Activated CD8-positive, alpha-beta memory T cell treated with anti-CD3 and anti-CD28 coated beads, Interleukin-2, amount 50 U/mL, for 24 hours (primary cell): ENCODE data around the gene MAN2B2.

Experiments used
- DNase-seq: peaks from one replicate; pipeline ENCODE4 v3.0.0-alpha.2; 2020; ENCODE audit errors: extremely low read depth

Gene MAN2B2

DNA sequence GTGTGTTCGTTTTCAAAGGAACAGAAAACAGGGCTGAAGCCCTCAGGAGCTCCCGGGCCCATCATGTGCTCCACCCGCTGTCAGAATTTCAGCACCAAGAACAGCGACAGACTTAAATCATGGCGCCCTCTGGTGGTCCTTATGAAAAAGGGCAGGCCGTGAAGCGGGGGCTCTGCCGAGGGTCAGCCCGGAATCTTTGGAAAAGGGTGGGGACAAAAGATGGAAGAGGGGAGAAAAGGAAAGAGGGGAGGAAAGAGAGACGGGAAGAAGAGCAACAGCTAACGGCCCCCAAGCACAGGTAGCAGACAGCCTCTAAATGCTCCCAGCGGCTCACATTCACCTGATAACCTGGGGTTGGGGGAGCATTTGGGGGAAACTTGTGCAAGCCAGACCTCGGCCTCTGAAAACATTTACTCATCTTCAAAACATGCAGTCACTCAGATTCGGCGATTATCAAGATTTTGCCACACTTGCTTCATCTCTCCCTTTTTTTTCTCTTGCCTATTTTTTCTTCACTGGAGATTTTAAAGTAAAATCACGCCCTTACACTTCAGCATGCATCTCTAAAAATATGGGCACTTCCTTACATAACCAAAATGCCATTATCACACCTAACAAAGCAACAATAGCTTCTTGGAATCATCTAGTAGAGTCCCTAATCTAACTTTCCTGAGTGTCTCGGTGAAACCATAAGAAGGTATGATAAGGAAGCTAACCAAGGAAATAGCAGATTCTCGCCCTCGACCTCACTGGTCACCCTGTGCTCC is 28.1 kb upstream of the MAN2B2 start:
- peak; percentile 18 for DNase-seq

DNA sequence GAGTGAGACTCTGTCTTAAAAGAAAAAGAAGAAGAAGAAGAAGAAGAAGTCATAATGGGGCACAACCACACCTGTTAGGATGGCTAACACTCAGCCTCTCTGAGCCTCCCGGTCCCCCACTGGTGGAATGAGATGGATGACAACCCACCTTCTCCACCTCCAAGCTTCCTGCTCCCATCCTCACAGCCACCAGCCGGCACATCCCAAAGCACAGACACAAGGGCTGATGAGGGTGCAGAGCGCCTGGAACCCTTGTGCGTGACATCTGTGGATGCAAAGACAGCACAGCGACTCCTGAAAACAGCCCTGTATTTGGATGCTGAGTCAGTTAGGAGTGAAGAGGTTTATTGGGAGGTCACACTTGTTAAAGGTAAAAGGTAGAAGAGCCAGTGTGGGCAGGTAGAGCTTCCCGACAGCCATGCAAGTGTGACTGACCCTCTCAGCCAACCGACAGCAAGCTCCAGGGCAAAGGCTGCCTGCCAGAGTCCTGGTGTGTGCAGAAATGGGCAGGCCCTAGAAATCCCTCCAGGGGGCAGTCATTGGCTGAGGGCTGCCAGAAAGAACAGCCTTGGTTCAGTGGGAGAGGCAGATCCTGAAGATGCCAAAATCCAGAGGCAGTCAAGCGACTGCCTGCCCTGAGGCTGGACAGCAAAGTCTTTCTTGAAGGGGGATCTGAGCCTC is 26.6 kb upstream of the MAN2B2 start:
- no peak for DNase-seq

DNA sequence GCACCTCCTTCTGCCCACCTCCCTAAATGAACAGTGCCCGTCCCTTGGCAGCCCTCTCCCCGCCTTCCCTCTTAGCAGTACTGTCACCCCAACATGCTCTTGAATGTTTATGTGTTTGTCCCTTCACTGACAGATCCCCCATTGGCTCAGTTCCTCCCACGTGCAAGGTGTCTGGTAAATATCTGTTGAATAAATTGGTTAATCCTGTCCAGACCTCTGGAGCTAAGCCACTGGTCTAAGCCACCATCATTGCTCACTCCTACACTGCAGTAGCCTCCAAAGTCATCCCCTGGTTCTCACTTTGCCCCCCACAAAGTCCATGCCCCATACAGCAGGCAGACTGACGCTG is 26.1 kb upstream of the MAN2B2 start:
- no peak for DNase-seq

DNA sequence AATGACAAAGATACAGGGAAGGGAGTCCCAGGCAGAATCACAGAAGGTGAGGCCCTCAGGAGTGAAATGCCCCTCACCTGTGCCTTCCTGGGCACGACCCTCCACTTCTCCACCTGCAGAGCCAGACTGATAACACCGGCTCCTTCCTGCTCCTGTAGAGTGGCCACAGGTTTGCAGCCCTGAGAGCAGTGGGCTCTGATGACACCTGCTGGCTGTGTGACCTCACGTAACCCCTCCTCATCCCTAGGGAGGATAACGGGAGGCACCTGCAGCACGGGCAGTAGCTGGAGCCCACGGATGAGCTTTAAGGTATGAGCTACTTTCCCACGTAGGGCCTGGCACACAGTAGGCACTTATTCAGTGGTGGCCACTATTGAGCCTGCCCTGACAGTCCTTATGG is 25.5 kb upstream of the MAN2B2 start:
- no peak for DNase-seq

DNA sequence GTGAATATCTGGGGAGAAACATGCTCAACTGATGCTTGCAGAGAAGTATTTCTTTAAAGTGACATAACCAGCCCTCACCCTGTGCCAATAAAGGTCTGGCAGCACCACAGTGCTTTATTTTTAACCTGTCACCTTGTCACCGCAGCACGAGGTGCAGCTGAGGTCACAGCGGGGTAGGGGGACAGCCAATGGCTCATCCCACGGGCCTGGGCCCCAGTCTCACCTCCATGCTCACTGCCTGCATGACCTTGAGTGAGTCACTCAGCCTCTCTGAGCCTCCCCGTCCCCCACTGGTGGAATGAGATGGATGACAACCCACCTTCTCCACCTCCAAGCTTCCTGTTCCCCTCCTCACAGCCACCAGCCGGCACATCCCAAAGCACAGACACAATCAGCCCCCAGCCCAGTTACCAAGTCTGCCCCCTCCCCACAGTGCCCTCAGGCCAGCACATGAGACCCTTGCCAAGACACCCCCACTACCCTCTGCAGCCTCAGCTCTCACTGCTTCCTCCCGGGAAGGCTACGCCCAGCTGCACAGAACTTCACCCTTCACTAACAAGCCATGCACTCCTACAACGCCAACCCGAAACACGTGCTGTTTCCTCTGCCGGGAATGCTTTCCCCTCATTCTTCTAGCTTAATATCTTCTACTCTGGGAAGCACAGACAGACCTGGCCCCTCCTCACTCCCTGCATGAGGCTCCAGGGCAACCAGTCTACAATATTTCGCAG is 24.9 kb upstream of the MAN2B2 start:
- DNase-seq, result no peak

DNA sequence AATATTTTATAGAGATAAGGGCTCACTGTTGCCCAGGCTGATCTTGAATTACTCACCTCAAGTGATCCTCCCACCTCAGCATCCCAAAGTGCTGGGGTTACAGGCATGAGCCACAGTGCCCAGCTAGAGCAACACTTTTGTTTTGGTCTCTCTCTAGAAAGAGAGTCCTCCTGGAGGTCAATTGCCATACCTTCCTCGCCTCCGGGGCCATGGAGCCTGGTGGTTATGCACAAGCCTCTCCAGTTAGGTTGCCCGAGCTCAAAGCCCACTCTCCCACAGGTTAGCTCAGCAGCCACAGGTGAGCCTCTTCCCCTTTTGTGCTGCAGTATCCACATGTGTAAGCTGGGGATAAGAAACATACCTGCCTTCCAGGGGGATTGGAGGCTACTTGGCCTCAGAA is 24.2 kb upstream of the MAN2B2 start:
- no peak for DNase-seq

DNA sequence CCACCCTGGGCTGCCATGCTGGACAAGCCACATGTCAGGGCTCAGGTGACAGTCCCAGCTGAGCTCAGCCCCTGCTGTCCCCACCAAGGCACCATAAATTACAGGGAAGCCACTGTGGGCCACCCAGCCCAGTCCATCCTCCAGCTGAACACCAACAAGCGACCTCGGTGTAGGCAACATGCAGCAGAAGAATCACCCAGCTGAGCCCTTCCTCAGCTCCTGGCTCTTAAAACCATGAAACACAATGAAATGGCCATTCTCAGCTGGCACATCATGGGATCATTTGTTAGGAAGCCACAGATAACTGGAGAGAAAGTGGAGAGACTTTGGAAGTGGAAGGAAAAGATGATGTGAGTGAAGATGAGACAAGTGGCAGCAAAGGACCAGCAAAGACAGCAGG is 23.3 kb upstream of the MAN2B2 start:
- DNase-seq, result no peak

DNA sequence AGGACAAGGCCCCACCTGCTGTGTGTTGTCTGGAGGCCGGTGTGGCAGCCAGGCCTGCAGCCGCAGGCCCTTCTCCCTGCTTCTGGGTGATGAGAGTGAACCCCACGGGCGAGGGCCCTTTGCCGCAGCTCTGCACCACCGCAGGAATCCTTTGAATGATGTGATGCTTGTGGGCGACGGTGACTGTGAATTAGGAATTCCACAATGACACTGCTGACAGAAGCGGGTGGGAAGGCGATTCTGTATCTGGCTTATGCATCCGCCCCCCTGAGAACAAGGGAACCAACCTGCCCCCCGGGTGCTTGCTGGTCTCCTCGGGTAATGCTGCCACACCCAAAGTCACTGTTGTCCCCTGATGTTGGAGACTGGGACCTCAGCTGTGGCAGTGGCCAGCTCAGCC is 19.5 kb upstream of the MAN2B2 start:
- no peak for DNase-seq

DNA sequence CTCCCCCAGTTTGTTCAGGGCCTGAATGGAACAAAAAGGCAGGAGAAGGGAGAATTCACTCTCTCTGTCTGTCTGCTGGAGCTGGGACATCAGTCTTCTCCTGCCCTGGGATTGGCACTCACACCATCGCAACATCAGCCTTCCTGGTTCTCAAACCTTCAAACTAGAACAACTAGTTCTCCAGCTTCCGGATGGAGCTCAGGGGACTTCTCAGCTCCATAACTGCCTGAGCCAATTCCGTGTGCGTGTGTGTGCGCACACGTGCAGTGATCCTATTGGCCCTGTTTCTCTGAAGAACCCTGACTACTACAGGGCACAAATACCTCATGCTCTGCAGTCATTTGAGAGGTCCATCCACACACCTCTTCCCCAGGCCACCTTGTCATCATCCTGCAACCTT is 18.7 kb upstream of the MAN2B2 start:
- DNase-seq, result no peak

DNA sequence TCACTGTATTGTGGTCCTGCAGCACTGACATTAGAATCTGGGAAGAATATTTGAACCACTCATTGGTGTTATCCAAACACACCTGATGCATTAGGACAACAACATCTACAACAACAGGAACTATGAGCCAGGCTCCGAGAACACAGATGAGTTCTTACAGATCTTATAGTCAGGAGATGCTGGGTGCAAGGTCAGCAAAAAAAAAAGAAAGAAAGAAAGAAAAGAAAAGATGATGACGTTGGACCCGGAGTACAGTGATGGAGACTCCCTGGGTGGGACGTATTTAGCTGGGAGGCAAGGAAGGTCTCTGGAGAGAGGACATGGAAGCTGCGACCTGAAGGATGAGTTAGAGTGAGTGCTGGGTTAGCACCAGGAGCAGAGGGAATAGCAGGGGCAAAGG is 17.8 kb upstream of the MAN2B2 start:
- DNase-seq, result no peak

DNA sequence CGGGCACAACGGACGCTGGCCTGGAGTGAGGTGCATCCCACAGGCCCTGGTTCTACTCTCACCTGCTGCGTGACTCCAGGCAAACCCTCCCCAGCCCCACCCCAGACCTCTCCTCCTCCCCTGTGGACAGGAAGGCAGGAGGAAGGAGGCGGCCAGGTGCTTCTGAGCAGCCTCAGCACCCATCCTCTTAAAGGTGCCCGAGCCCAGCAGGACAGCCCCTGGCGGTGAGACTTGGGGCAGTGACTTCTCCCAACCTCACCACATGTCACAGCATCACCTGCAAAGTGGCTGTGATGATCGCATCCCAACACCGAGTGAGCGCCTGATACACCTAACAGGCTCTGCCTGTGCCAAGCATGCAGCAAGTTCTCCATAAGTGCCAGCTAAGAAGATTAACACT is 17.1 kb upstream of the MAN2B2 start:
- DNase-seq, result no peak

DNA sequence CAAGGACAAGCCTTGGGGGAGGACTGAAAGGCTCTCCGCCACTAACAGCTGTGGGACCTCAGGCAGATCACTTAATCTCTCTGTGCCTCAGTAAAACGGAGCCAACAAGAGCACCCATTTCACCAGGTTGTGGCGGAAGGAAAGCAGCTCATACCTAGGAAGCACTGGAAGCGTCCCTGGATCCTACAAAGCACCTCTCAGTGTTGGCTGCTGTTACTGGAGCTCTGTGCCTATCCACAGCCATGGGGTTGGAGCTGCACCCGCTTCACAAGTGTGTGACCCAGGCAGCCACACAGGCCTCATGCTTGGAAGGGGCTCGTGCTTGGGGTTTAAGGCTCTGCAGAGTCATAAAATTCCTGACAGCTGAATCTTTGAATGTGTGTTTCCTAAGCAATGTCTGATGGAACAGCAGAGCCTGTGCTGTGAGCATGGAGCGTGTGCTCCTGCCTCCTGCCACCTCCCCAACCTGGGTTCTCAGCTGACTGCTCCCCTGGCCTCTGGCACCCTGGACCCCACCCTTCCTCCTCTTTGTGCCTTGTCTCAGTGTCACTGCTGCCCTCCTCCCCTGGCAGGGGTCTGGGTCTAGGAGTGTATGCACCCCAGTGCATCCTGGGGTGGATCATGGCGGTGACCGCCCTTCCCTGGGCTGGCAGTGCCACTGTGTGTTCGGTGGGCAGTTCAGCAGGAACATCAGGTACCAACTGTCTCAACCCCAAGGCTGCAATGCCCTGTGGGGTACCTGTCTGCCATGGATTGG is 14.4 kb upstream of the MAN2B2 start:
- DNase-seq, result no peak

DNA sequence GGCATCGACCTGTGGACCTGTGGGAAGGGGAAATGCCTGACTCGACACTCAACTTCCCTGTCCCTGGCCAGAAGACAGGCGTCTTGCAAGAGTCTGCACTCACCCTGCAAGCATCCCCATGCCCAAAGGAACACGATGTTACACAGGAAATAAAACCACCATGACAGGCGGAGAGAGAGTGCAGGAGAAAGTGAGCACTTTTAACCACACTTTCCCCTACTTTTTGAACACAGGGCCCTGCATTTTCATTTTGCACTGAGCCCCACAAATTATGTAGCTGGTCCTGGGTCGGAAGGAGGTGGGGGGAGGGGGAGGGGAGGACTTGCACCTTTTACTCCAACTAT is 13.8 kb upstream of the MAN2B2 start:
- DNase-seq, result no peak

DNA sequence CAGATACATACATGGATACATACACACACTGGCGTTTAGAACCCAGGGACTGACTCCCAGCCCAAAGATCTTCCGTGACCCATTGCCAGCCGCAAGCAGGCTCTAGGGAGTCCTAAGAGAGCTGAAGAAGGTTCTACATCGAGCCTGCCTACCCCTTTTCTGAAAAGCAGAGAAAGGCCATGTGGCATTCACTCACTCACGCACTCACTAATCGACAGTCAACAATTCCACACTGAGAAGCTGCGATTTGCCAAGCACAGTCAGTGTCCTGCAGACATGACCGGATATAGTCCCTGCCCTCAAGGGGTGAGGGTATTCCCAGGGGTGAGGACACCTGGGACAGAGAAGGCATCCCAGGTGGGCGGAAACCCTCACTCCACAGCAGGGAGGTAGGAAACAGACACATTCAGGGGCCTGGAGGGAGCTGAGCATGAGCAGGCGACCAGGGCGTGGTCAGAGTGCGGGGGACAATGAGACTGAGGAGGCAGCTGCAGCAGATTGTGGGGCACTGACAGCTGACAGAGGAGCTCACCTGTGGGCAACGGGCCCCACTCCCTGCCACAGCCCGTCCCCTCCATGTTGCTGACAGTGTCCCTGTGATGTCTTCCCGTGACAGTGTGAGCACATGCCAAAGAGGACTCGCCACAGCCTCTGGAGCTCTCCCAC is 13.2 kb upstream of the MAN2B2 start:
- no peak for DNase-seq

DNA sequence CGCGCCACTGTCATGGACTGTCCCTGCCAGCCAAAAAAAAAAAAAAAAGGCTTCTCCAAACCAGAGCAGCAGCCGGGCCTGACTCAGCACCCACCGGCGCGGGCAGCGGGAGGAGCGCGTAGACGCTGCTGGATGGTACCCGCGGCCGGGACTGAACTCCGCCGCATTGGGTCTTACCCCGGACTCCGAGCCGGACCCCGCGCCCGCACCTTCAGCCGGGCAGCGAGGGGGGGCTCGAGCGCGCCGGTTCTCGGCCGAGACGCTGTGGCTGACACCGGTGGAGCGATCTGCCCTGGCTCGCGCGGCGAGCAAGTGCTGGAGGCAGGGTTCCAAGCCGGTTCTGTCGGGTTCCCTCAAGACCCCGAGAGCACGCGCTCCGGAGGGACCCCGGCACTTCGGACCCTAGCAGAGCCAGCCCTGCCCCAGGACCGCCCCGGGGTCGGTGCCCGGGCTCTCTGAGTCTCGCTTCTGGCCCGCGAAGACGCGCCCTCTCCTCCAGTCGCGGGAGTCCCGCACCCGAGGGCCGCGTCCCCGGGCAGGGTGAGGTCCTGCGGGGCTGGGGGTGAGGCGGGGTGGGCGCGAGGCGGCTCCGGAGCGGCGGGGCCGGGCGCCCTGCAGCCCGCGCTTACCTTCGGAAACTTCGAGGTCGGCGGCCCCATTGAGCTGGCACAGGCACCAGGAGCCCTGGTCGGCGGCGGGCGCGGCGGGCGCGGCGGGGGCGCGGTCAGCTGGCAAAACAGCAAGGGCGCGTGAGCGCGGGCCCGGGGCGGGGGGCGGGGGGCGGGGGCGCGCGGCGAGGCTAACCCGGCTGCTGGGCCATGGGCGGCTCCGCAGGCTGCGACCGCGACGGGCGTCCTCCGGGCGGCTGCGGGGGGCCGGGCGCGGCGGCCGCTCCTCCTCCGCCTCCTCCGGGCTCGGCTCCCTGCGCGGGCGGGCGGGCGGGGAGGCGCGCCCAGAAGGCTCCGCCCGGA is 11.8 kb upstream of the MAN2B2 start:
- no peak for DNase-seq

DNA sequence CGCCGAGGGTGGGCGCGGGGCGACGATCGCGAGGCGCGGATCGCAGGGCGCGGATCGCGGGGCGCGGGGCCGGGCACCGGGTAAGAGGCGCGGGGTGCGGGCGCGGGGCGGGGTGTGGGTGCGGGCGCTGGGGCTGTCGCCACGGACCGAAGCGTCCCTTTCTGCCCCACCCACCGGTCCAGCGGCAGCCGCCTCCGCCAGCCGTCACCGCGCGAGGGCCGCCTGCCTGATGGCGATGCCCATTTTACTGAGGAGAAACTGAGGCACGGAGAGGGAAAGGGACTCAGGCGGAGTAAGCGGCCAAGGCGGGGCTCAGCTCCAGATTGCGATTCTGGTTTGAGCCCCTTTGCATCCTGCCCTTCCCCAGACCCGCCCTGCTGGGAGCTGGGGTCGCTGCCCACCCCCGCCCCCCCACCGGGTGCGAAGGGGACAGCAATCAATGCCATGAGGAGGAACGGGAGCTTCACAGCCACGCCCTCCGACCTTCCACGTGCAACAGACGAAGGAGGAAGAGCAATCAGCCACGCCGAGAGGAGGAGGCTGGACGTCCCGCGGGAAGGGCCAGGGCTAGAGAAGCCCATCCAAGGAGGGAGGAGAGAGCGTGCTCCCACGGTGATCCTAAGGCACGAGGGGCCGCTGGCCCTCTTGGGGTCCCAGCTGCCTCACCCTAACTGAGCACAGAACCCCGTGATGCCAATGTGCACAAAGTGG is 10.9 kb upstream of the MAN2B2 start:
- DNase-seq, result no peak

DNA sequence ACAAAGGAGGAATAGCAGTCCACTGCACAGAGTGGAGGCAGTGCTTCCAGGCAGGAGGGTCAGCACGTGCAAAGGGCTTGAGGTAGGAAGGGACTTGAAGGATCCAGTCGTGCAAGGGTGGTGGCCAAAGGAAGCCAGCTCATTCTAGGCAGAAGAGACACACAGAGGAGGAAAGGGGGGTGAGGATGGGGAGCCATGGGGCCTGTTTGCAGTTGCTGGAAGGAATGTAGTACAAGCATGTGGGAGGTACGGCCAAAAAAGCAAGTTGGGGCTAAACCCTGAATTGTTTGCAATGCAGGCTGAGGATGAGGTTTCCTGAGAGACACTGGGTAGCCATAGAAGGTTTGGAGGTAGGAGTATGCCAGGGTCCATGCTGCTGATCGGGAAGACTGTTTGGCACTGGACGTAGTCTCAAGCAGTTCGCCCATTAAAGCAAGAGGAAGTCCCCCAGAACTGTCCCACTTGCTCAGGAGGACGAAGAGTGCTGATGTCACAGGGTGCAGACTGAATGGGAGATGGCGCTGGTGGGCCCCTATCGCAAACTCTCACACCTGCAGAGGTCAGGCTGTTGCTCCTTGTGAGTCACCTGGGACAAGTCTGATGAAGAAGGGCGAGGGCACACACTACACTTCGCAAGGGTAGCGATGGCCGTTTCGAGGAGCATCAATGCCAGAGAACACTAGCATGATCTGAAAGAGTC is 9.1 kb upstream of the MAN2B2 start:
- no peak for DNase-seq

DNA sequence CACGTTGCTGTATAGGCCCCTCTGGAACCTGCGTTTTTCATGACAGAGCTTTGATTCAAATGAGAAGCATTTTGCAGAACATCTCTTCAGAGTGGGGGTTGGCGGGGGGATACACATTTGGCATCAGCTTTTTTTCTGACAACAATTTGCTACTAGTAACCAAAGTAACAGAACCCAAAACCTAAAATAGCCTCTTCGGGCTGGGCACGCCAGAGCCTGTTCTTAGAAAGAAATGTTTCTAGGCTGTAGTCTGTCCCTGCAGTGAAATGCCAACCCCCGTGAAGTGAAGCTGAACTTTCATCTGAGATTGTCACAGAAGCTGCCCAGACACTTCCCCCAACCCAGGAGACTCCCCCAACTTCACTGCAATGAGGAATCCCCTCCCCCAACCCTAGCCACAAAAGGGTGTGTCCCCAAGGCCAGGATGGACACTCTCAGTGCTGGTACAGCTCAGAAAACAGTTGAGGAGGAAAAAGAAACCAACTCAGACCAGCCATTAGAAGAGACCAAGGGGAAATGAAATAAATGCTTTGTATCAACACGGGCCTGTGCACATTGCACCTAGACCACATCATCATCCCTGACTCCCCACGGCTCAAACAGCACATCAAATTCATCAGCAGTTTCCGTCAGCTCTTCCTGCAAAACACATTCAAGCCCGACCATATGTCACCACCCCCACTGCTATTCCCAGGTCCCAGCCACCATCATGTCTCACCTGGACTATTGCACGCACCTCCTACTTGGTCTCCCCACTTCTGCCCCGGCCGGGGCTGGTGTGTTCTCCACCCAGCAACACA is 8.4 kb upstream of the MAN2B2 start:
- DNase-seq, result no peak

DNA sequence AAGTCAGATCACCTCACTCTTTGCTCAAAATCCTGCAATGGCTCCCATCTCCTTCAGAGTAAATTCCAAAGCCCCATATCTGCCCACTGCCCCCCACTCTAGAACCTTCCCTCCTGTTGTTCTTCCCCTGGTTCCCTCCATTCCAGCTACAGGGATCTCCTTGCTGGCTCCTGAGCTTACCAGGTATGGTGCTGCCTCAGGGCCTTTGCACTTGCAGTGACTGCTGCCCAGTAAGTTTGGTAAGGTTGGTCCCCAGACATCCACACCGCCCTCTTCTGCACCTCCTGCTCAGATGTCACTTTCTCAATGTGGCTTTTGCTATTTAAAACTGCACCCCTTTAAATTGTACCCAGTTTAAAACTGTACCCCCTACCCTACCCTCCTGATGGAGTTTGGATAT is 7.8 kb upstream of the MAN2B2 start:
- no peak for DNase-seq
